Skeletal muscle satellite cell (primary cell): ENCODE results near the gene EHD1.

Experiments used
- H3K27me3 ChIP-seq: 2 replicates; pipeline ENCODE4 v1.7.0; 2013; ENCODE audit warnings: low read length; ENCODE audit not compliant: control insufficient read depth, insufficient read depth
- H3K36me3 ChIP-seq: 2 replicates; pipeline ENCODE4 v1.7.0; 2013; ENCODE audit warnings: mild to moderate bottlenecking, control low read depth, low read length; ENCODE audit not compliant: insufficient read depth
- H3K4me1 ChIP-seq: 2 replicates; pipeline ENCODE4 v1.7.0; 2013; ENCODE audit warnings: low read length; ENCODE audit not compliant: control insufficient read depth, insufficient read depth
- H3K4me2 ChIP-seq: 2 replicates; pipeline ENCODE4 v1.7.0; 2013; ENCODE audit warnings: mild to moderate bottlenecking, low read length
- H3K4me3 ChIP-seq: 2 replicates; pipeline ENCODE4 v1.7.0; 2013; ENCODE audit warnings: low read length
- H3K9ac ChIP-seq: 2 replicates; pipeline ENCODE4 v1.7.0; 2013; ENCODE audit warnings: mild to moderate bottlenecking, low read depth, low read length, moderate library complexity
- H3K9me3 ChIP-seq: replicated peaks from 2 replicates; pipeline ENCODE4 v1.7.0; 2013; ENCODE audit warnings: mild to moderate bottlenecking, control low read depth, low read length

Gene EHD1

DNA sequence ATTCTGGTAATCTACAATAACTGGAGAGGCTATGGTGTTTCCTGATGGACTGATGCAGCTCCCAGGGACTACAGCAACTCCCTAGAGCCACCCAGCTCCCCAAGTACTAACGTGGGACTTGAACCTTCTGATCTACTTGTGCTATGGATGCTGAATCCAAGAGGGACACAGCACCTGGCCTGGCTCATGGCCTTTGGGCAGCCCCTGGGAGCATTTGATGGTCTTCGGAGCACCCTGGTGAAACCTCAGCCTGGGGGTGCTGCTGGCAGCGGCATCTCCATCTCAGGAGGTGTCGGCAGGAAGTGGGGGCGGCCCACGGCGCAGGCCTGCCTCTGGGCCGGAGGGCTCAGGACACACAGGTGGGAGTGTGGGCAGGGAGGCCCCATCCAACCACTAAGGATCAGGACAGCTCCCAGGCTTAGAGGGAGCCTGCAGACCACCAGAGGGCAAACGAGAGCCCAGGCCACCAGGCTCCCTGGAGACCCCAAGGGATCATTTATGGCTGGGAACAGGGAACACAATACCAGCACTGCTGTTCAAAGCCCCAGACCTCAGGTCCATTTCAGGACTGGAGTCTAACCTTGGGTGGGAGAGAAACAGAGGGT lies 8.7 kb downstream of the EHD1 start:
- Histone ChIP-seq H3K9ac (peak overlapping the region; percentile 64), H3K4me3 (peak overlapping the region; percentile 26), H3K36me3 (peaks cover 50% of the 10 kb centered on the region), H3K4me1 (peaks cover 62% of the 10 kb centered on the region), H3K9me3 (no peaks in the 10 kb centered on the region), H3K4me2 (peak overlapping the region; percentile 68), H3K27me3 (no peaks in the 10 kb centered on the region)

GRCh38 chr11:64868904-64869570 lies 9.4 kb downstream of the EHD1 start:
- peaks cover 50% of the 10 kb centered on the region for H3K36me3 ChIP-seq
- peak overlapping the region; percentile 64 for H3K9ac ChIP-seq
- H3K4me2 ChIP-seq = peak overlapping the region; percentile 68
- no peaks in the 10 kb centered on the region for H3K27me3 ChIP-seq
- H3K4me1 ChIP-seq = peaks cover 63% of the 10 kb centered on the region
- peak overlapping the region; percentile 26 for H3K4me3 ChIP-seq
- no peaks in the 10 kb centered on the region for H3K9me3 ChIP-seq

DNA sequence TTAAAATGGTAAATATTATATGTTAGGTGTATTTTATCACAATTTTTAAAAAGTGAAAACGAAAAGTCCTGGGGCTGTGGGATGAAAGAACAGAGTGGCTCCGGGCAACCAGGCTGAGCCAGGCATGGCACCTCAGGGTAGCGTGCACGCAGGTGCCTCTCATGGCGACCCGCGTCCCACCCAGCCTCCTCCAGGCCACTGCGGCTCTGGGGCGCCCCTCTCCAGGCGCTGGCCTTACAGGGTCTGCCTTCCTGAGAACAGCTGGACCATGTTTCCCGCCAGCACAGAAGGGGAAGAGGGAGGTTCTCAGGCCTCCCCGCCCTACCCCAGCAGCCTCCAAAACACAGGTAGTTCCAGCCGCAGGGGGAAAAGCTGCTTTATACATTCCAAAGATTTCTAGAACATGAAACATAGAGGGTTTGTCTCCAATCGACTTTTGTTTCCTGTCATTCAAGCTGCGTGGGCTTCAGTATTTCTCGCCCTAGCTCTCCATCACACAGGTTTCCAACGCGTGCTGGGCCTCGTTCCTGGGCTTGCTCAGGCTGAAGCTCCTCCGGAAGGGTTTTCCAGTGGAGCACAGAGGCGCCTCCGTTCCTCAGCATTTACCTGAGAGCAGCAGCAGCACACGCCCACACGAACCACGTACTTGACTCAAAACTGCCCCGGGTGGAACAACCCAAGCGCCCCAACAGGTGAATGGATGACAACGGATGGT lies 10.5 kb downstream of the EHD1 start:
- peak overlapping the region; percentile 43 for H3K9ac ChIP-seq

DNA sequence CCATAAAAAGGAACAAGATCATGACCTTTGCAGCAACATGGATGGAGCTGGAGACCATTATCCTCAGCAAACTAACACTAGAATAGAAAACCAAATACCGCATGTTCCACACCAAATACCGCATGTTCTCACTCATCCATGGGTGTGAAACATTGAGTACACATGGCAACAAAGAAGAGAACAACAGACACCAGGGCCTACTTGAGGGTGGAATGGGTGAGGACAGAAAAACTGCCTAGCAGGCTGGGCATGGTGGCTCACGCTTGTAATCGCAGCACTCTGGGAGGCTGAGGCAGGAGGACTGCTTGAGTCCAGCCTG lies 12.3 kb downstream of the EHD1 start:
- Histone ChIP-seq H3K4me2 (no peak overlapping the region), H3K4me3 (peak overlapping the region; percentile 2), H3K4me1 (peaks cover 75% of the 10 kb centered on the region), H3K36me3 (peaks cover 29% of the 10 kb centered on the region), H3K9me3 (no peaks in the 10 kb centered on the region), H3K27me3 (no peaks in the 10 kb centered on the region), H3K9ac (peak overlapping the region; percentile 8)

More for the DNA sequence above, 10.5 kb downstream of the EHD1 start:
- Histone ChIP-seq H3K36me3 (peaks cover 44% of the 10 kb centered on the region), H3K4me2 (peak overlapping the region; percentile 68), H3K4me1 (peaks cover 75% of the 10 kb centered on the region), H3K27me3 (no peaks in the 10 kb centered on the region), H3K9me3 (no peaks in the 10 kb centered on the region), H3K4me3 (no peak overlapping the region)

- peak overlapping the region; percentile 66 for H3K9ac ChIP-seq
- H3K4me2 ChIP-seq = peak overlapping the region; percentile 63
- H3K9me3 ChIP-seq = no peaks in the 10 kb centered on the region
- peaks cover 23% of the 10 kb centered on the region for H3K36me3 ChIP-seq
- H3K4me3 ChIP-seq = peak overlapping the region; percentile 9
- H3K4me1 ChIP-seq = peaks cover 69% of the 10 kb centered on the region
- no peaks in the 10 kb centered on the region for H3K27me3 ChIP-seq
Measured at GRCh38 chr11:64865286-64866172, 12.9 kb downstream of the EHD1 start.

GRCh38 chr11:64864473-64865285 lies 13.7 kb downstream of the EHD1 start:
- H3K9ac ChIP-seq = peak overlapping the region; percentile 72
- no peaks in the 10 kb centered on the region for H3K9me3 ChIP-seq
- H3K4me3 ChIP-seq = peak overlapping the region; percentile 9
- no peaks in the 10 kb centered on the region for H3K27me3 ChIP-seq
- peaks cover 22% of the 10 kb centered on the region for H3K36me3 ChIP-seq
- peak overlapping the region; percentile 63 for H3K4me2 ChIP-seq
- H3K4me1 ChIP-seq = peaks cover 60% of the 10 kb centered on the region

DNA sequence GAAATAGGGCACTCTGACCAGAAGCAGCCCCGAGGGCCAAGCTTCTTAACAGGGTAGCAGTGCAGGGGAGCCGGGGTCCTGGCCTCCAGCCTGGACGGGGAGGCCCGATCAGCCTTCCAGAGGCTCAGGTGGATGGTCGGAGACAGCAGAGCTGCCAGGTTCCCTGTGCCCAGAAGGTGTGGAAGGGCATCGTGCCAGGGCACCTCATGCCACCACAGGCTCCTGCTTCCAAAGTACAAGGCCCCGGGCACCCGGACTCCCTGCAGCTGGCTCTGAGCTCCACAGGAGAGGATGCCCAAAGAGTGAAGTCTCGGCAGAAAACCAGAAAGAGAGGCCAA lies 14.3 kb downstream of the EHD1 start:
- peaks cover 55% of the 10 kb centered on the region for H3K4me1 ChIP-seq
- peak overlapping the region; percentile 63 for H3K4me2 ChIP-seq
- H3K4me3 ChIP-seq = peak overlapping the region; percentile 3
- no peaks in the 10 kb centered on the region for H3K9me3 ChIP-seq
- H3K27me3 ChIP-seq = no peaks in the 10 kb centered on the region
- H3K36me3 ChIP-seq = peaks cover 24% of the 10 kb centered on the region
- peak overlapping the region; percentile 72 for H3K9ac ChIP-seq

- peaks cover 55% of the 10 kb centered on the region for H3K4me1 ChIP-seq
- peak overlapping the region; percentile 63 for H3K4me2 ChIP-seq
- no peaks in the 10 kb centered on the region for H3K9me3 ChIP-seq
- H3K9ac ChIP-seq = peak overlapping the region; percentile 72
- peak overlapping the region; percentile 3 for H3K4me3 ChIP-seq
- H3K27me3 ChIP-seq = no peaks in the 10 kb centered on the region
- H3K36me3 ChIP-seq = peaks cover 27% of the 10 kb centered on the region
Measured at GRCh38 chr11:64863391-64864060, 14.9 kb downstream of the EHD1 start.

GRCh38 chr11:64862987-64863390 lies 15.4 kb downstream of the EHD1 start:
- Histone ChIP-seq H3K9ac (peak overlapping the region; percentile 72), H3K9me3 (no peaks in the 10 kb centered on the region), H3K4me3 (no peak overlapping the region), H3K27me3 (no peaks in the 10 kb centered on the region), H3K4me2 (peak overlapping the region; percentile 63), H3K4me1 (peaks cover 53% of the 10 kb centered on the region), H3K36me3 (peaks cover 24% of the 10 kb centered on the region)

DNA sequence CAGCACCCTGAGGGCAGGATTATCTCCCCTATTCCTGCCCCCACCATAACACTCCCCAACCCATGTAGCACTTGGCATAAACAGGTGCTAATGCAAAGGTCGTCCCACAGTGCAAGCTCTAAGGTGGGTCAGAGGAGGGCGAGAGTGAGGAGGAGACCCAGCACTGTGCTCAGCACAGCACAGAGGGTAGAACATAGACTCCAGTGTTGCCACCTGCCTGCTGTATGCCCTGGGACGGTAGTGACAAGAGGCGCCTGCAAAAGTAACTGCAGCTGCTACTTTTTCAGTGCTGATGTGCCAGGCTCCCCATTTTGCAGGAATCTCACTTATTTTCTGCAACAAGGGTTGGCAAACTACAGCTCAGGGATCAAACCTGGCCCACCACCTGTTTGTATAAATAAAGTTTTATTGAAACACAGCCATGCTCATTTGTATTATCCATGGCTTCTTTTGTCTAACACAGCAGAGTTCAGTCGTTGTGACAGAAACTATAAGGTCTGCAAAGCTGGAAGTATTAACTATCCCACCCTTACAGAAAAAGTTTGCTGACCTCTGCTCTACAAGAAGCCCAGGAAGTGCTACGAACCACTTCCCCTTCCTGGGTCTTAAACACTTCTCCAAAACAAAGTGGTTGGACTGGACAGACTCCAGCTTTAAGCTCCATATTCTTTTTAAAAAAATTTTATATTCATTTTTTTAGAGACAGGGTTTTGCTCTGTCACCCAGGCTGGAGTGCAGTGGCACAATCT lies 17.0 kb downstream of the EHD1 start:
- Histone ChIP-seq H3K9me3 (no peaks in the 10 kb centered on the region), H3K9ac (no peak overlapping the region), H3K27me3 (no peaks in the 10 kb centered on the region), H3K4me1 (peaks cover 56% of the 10 kb centered on the region), H3K36me3 (peaks cover 23% of the 10 kb centered on the region), H3K4me3 (no peak overlapping the region), H3K4me2 (no peak overlapping the region)
